A549 treated with dexamethasone at 1 μM for 4 hours (cell line): Measurements from ENCODE around the gene PDLIM7. TPM values are rescaled to one million over a fixed set of nuclear protein-coding genes. Genes with fewer than 3 reads are reported as not detected.

Experiments used
- total RNA-seq: library from RNA; stranded (reverse); fragments of 200-300 nt; extraction: Qiagen RNA extraction; gene quantifications from 5 replicates; pipeline ENCODE4 v1.2.3, GENCODE V29; 2022

Gene PDLIM7, protein sequence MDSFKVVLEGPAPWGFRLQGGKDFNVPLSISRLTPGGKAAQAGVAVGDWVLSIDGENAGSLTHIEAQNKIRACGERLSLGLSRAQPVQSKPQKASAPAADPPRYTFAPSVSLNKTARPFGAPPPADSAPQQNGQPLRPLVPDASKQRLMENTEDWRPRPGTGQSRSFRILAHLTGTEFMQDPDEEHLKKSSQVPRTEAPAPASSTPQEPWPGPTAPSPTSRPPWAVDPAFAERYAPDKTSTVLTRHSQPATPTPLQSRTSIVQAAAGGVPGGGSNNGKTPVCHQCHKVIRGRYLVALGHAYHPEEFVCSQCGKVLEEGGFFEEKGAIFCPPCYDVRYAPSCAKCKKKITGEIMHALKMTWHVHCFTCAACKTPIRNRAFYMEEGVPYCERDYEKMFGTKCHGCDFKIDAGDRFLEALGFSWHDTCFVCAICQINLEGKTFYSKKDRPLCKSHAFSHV
- 68.9 to 94.5 TPM (median 82.0 TPM) in 5 replicates for total RNA-seq

DNA sequence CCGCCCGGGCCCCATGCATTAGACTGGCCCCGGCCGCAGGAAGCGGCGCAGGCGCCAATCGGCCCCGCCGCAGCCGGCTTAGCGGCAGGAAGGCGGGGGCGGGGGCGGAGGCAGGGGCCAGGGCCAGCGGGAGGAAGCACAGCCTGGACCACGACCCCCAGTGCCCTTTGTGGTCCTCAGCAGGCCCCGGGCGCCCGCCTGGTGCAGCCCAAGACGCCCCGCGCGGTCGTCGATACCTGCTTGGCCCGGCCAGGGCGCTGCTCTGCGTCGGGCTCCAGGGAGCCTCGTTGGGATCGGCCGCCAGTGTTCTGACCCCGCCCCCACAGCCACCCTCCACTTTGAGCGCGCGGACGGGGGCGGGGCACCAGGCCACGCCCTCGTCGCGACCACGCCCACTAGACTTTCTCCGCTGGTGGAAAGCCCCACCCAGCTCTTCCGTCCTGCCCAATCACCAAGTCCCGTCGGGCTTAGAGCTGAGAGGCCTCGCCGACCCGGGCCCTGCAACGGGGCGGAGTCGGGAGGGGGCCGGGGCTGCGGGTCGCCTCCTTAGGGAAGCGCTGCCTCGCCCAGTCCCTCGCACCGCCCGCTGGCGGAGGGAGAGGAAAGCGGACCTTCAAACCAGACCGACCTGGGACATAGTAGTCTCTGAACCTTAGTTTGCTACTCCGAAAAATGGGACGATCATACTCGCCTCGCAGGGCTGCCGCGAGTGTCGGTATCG, at the start of gene PDLIM7:
Gene PDLIM7 (minus strand): TSS at position 313 of the 721 bp plus-strand sequence. CDS start 1,092 bp downstream, outside the sequence.

DNA sequence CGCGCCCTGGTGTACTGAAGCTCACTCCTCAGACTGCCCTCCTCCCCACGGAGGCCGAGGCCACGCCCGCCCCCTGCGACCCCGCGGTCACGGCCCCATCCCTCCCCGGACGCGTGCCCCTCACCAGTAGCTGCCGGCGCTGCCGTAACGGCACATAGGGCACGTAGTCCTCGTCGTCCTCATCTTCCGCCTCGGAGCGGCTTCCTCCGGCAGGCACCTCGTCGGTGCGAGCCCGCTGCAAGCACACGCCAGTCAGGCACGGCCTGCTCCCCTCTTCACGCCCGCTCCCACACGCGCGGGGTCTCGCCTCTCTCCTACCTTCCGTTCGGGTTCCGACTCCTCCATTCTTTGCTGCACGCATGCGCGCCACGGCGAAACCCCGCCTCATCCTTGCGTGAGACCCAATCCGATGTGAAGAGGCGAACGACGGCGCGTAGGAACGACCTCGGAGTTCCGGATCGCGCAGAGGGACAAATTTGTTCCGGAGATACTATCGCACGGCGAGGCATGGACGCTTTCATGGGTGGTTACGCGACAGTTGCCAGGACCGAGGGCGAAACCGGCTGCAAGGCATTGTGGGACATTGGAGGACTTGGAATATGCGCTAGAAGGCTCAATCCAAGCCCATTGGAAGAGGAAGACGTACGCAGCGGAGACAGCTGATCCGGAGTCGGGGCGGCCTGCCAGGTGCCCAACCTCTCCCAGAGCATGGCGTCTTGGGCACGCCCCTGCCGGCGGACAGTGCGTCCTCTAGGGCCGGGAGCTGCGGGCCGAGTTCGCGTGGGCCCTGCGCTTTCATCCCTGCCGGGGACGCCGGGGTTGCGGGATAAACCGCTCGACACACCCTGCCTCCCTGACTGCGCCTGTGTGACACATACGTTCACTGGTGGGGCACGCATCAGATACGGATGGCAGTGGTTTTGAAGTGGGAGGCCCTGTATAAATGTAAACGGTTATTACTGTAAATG, 19.5 kb upstream of the PDLIM7 start, which contains the start of gene DDX41:
Gene DDX41 (minus strand): TSS at position 361 of the 968 bp plus-strand sequence. CDS start 16 bp downstream, at position 345.

DNA sequence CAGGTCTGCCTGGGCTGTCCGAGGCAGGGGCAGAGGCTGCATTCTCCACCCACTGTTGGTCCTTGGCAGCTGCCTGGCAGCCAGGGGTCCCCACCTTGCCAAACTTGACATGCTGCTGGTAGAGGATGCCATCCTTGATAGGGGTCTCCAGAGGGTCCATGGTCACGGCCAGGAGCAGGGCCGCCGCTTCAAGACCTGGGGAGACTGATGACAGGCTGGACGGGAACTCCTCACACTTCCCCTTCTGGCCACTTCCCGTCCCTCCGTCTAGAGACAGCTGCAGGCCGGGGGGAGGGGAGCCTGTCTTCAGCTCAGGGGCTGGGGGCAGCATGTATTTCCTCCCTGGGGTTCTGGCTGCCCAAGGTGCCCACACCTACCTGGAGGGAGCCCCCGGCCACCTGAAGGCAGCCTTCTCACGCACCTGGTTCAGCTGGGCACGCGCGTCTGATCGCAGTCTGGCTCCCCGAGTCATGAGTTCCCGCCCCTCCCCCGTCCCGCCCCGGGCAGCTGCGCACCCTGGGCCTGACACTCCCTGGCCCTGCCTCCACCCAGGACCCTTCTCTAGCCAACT, 12.1 kb upstream of the PDLIM7 start, which contains the start of gene DOK3:
Gene DOK3 (minus strand): TSS at position 446 of the 571 bp plus-strand sequence. CDS start 286 bp downstream, at position 160.

DNA sequence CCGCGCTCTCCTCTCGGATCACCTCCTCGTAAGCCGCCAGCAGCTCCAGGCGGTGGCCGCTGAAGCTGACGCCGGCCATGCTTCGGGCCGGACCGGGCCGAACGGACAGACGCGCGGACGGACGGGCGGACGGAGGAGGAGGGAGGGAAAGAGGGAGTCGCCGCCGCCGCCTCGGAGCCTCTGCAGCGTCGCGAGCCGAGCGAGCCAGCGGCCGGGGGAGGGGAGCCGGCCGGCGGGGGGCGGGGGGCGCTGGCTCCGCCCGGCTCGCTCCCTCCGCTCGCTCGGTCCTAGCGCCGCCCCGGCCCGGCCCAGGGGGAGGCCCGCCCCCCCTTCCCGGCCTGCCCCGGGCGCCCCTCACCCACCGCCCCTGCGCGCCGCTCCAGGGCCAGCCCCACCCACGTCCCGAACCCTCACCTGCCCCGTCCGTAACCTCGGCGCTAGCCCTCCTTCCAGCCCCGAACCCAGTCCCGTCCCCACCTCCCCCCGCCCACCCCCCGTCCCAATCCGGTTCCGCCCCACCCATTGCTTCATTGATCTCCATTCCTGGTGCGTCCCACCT, 23.9 kb downstream of the PDLIM7 start, which contains the start of gene DBN1:
Gene DBN1 (minus strand): TSS at position 192 of the 559 bp plus-strand sequence. CDS start 113 bp downstream, at position 79.

DNA sequence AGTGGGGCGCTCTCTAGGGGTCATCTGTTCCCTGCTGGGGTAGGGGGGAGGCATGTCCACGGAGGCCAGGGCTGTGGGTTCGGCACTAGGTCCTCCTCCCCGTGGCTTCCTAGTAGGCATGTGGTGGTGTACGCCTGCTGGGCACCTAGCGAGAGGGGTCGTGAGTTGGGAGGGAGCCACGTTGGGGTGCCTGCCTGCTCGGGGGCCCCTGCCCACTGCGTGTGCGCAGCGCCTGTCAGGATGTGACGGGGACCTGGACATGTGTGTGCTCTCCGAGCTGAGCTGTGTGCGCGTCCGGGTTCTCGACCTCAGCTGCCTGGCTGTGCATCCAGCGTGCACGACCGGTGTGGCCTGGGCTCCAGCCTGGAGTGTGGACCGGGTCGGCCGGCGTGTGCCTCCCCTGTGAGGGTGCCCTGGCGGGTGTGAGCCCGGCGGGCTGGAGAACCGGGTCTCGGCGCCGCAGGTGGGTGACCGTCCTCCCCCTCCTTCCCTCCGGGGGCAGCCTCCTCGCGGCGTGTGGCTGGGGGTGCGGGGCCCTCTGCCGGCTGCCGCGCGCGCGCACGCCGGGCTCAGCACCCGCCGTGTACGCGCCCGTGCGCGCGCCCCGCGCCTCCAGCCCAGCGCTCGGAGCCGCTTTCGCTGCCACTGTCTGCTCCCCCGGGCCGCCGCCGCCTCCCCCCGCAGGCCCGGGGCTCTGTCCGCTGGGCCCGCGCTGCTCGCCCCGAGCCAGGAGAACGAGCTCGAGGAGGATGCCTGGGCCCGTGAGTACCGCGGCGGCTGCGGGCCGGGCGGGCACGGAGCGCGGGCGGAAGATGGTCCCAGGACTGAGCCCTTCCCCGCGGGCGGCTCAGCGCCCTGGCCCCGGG, 51.0 kb downstream of the PDLIM7 start, which contains the start of gene PRR7:
Gene PRR7 (plus strand): TSS at position 615 of the 866 bp plus-strand sequence. CDS start 8,254 bp downstream, outside the sequence.

Other genes with a start within 250 kb of the PDLIM7 start
- 17.7 to 25.7 TPM (median 23.5 TPM) in 5 replicates for gene RAB24, start 193.9 kb downstream of the PDLIM7 start, total RNA-seq
- 272 to 376 TPM (median 337 TPM) in 5 replicates for gene PRELID1, start 193.8 kb downstream of the PDLIM7 start, total RNA-seq
- gene MXD3, start 185.7 kb downstream of the PDLIM7 start, total RNA-seq = 10.4 to 18.0 TPM (median 15.6 TPM) in 5 replicates
- gene LMAN2, start 145.9 kb downstream of the PDLIM7 start, total RNA-seq = 200 to 231 TPM (median 213 TPM) in 5 replicates
- gene RGS14, start 139.7 kb downstream of the PDLIM7 start, total RNA-seq = 4.1 to 6.2 TPM (median 4.7 TPM) in 5 replicates
- not detected in 5 replicates for gene SLC34A1, start 113.2 kb downstream of the PDLIM7 start, total RNA-seq
- not detected in 5 replicates for gene PFN3, start 96.9 kb downstream of the PDLIM7 start, total RNA-seq
- 14.4 to 21.3 TPM (median 19.4 TPM) in 5 replicates for gene F12, start 88.0 kb downstream of the PDLIM7 start, total RNA-seq
- 17.2 to 26.5 TPM (median 25.4 TPM) in 5 replicates for gene GRK6, start 70.9 kb downstream of the PDLIM7 start, total RNA-seq
- 13.0 to 28.8 TPM (median 25.0 TPM) in 5 replicates for gene PRR7, start 50.8 kb downstream of the PDLIM7 start, total RNA-seq
- gene DBN1, start 24.0 kb downstream of the PDLIM7 start, total RNA-seq = 49.5 to 81.7 TPM (median 75.9 TPM) in 5 replicates
- gene DOK3, start 12.2 kb upstream of the PDLIM7 start, total RNA-seq = 1.8 to 5.4 TPM (median 3.9 TPM) in 5 replicates
- gene DDX41, start 19.4 kb upstream of the PDLIM7 start, total RNA-seq = 77.4 to 99.6 TPM (median 94.7 TPM) in 5 replicates
- gene FAM193B, start 57.0 kb upstream of the PDLIM7 start, total RNA-seq = 14.0 to 33.5 TPM (median 31.7 TPM) in 5 replicates
- 234 to 317 TPM (median 245 TPM) in 5 replicates for gene TMED9, start 94.6 kb upstream of the PDLIM7 start, total RNA-seq
- gene B4GALT7, start 102.5 kb upstream of the PDLIM7 start, total RNA-seq = 18.6 to 27.3 TPM (median 25.4 TPM) in 5 replicates